DMS114 treated with DMSO at 0.1 percent for 48 hours (cell line): ENCODE results near the gene WDR45.
"Not testable (repeated sequence)": the region's sequence is repeated elsewhere in the genome, so short reads cannot be mapped to it uniquely, and the experiment has no call there.

ENCODE experiments used
- DNase-seq: peaks from one replicate; lab custom pipeline; 2025; ENCODE audit not compliant: unreplicated experiment; lab: John Stamatoyannopoulos, UW

WDR45 gene

GRCh38 chrX:49079489-49080428 lies at the start of gene WDR45:
TSS of gene WDR45 (minus strand) at chrX:49079887. CDS start at chrX:49078095, 1,792 bp downstream.
- peak; percentile 21 for DNase-seq

- no peak for DNase-seq
Measured at GRCh38 chrX:49129427-49129826, 49.7 kb upstream of the WDR45 start.

GRCh38 chrX:49127742-49128258 lies 48.1 kb upstream of the WDR45 start:
- DNase-seq, result not testable (repeated sequence)

GRCh38 chrX:49122499-49122898 lies 42.8 kb upstream of the WDR45 start:
- no peak for DNase-seq

- peak; percentile 8 for DNase-seq
Measured at GRCh38 chrX:49120091-49120490, 40.4 kb upstream of the WDR45 start.

- DNase-seq, result no peak
Measured at GRCh38 chrX:49117581-49117980, 37.9 kb upstream of the WDR45 start.

- DNase-seq, result no peak
Measured at GRCh38 chrX:49116716-49117115, 37.0 kb upstream of the WDR45 start.

GRCh38 chrX:49116076-49116475 lies 36.4 kb upstream of the WDR45 start:
- no peak for DNase-seq

GRCh38 chrX:49111791-49112190 lies 32.1 kb upstream of the WDR45 start:
- DNase-seq, result no peak

- DNase-seq, result no peak
Measured at GRCh38 chrX:49110417-49110816, 30.7 kb upstream of the WDR45 start.

- no peak for DNase-seq
Measured at GRCh38 chrX:49108641-49109040, 29.0 kb upstream of the WDR45 start.

- DNase-seq, result peak; percentile 32
Measured at GRCh38 chrX:49106930-49107329, 27.2 kb upstream of the WDR45 start.

GRCh38 chrX:49106296-49106695 lies 26.6 kb upstream of the WDR45 start:
- DNase-seq, result no peak

GRCh38 chrX:49103637-49104036 lies 23.9 kb upstream of the WDR45 start:
- DNase-seq, result no peak

GRCh38 chrX:49102190-49102589 lies 22.5 kb upstream of the WDR45 start:
- DNase-seq, result no peak

GRCh38 chrX:49101629-49101984 lies 21.9 kb upstream of the WDR45 start:
- no peak for DNase-seq

GRCh38 chrX:49100704-49101628 lies 21.3 kb upstream of the WDR45 start:
- peak; percentile 89 for DNase-seq

GRCh38 chrX:49096419-49096818 lies 16.7 kb upstream of the WDR45 start:
- no peak for DNase-seq

GRCh38 chrX:49089553-49089952 lies 9.9 kb upstream of the WDR45 start:
- DNase-seq, result no peak

- DNase-seq, result no peak
Measured at GRCh38 chrX:49082271-49082871, 2.7 kb upstream of the WDR45 start.

GRCh38 chrX:49077941-49078340 lies 1.7 kb downstream of the WDR45 start:
- DNase-seq, result no peak
